Cardiac muscle cell (in vitro differentiated cells and primary cell): ENCODE measurements around the gene PRICKLE1. TPM values are rescaled to one million over a fixed set of nuclear protein-coding genes. Genes with fewer than 3 reads are reported as not detected.

Source experiments
- DNase-seq, 2 donors: peaks; one replicate each; pipeline versions ENCODE4 v3.0.0 to v3.0.0-alpha.2; 2010 to 2017; ENCODE audit warnings: low read depth in 1 of 2, low spot score in 1 of 2
- H3K27ac ChIP-seq: fragments of 200-600 bp; sonication (generic); 2 replicates; pipeline ENCODE4 v1.5.1; 2016
- H3K27me3 ChIP-seq: fragments of 200-600 bp; sonication (generic); 2 replicates; pipeline ENCODE4 v1.6.0; 2016; ENCODE audit warnings: control low read depth
- H3K36me3 ChIP-seq: fragments of 200-600 bp; sonication (generic); 2 replicates; pipeline ENCODE4 v1.5.1; 2016; ENCODE audit warnings: control low read depth
- H3K4me1 ChIP-seq: fragments of 200-600 bp; sonication (generic); 2 replicates; pipeline ENCODE4 v1.8.1; 2017; ENCODE audit warnings: low read depth, mild to moderate bottlenecking, mixed run types
- H3K4me3 ChIP-seq: fragments of 200-600 bp; sonication (generic); 2 replicates; pipeline ENCODE4 v1.5.1; 2016; ENCODE audit warnings: mild to moderate bottlenecking
- H3K9me3 ChIP-seq: fragments of 200-600 bp; sonication (generic); 2 replicates; pipeline ENCODE4 v1.5.1; 2017; ENCODE audit warnings: low read depth, mild to moderate bottlenecking, control low read depth
- polyA plus RNA-seq: library from polyadenylated mRNA; unstranded; fragments of >200 nt; fragmentation: Nextera tagmentation; extraction: Ambion mirVana; gene quantifications from 2 replicates; pipeline ENCODE4 v1.2.1, GENCODE V29; 2016
- total RNA-seq: library from RNA; depleted of rRNA; stranded (reverse); fragments of >200 nt; gene quantifications from 2 replicates; pipeline ENCODE4 v1.2.3, GENCODE V29; 2016
- TF ChIP-seq, protein P1 (sequence below): IDR thresholded peaks from 2 replicates; pipeline ENCODE4 v1.5.1; 2012; ENCODE audit warnings: low read depth, mild to moderate bottlenecking, low read length

The PRICKLE1 gene
- total and polyA plus RNA-seq, 2 experiments from 2014 or later: 71.4 to 105 TPM

DNA sequence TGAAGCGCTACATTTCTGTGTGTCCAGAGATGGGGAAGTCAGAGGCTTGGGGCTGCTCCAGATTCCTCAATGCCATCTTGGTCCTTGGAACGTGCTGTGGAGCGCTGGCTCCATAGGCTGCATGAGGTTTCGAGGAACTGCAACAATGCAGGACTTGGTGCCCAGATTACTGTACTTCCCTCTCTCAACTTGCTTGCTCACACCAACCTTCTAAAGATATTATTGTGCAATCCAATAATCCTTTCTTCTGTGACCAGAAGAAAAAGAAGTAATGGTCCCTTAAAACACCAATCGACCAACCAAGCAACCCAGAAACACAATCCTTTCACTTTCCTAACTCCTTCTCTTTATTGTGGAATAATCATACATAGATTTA, 3.7 kb downstream of the PRICKLE1 start:
- H3K27me3 ChIP-seq: no peaks in the 10 kb centered on the region
- TF ChIP-seq, protein P1, sequence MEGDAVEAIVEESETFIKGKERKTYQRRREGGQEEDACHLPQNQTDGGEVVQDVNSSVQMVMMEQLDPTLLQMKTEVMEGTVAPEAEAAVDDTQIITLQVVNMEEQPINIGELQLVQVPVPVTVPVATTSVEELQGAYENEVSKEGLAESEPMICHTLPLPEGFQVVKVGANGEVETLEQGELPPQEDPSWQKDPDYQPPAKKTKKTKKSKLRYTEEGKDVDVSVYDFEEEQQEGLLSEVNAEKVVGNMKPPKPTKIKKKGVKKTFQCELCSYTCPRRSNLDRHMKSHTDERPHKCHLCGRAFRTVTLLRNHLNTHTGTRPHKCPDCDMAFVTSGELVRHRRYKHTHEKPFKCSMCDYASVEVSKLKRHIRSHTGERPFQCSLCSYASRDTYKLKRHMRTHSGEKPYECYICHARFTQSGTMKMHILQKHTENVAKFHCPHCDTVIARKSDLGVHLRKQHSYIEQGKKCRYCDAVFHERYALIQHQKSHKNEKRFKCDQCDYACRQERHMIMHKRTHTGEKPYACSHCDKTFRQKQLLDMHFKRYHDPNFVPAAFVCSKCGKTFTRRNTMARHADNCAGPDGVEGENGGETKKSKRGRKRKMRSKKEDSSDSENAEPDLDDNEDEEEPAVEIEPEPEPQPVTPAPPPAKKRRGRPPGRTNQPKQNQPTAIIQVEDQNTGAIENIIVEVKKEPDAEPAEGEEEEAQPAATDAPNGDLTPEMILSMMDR: no peak
- H3K27ac ChIP-seq: no peak overlapping the region
- peak overlapping the region; percentile 87 for H3K4me3 ChIP-seq
- no peak for DNase-seq
- no peaks in the 10 kb centered on the region for H3K9me3 ChIP-seq
- H3K4me1 ChIP-seq: peaks cover 52% of the 10 kb centered on the region
- no peaks in the 10 kb centered on the region for H3K36me3 ChIP-seq

GRCh38 chr12:42585154-42585840, 4.2 kb downstream of the PRICKLE1 start:
- Histone ChIP-seq H3K4me3 (peak overlapping the region; percentile 87), H3K27ac (no peak overlapping the region), H3K9me3 (no peaks in the 10 kb centered on the region), H3K27me3 (no peaks in the 10 kb centered on the region), H3K4me1 (peaks cover 51% of the 10 kb centered on the region), H3K36me3 (no peaks in the 10 kb centered on the region)
- TF ChIP-seq, protein P1: no peak
- no peak for DNase-seq

DNA sequence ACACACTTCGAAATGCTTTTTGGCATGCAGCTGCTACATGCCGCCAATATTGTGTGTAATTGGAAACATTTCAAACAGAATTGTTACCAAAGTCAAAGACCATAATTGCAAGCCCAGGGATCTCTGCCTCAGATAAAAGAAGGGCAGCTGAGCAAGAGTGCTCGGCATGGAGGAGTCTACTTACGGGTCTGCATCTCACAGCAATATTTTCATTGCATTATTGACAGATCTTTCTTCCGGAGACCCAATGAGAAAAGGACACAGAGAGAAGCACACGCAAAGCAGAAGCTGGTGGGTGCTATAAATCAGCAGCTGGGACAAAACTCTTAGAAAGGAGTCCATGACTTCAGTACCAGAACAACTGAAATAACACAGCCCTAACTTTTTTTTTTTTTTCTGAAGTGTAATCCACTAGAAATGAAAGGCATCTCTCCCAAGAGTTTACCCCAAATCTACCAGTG, 4.9 kb downstream of the PRICKLE1 start:
- Histone ChIP-seq H3K27me3 (no peaks in the 10 kb centered on the region), H3K27ac (no peak overlapping the region), H3K9me3 (no peaks in the 10 kb centered on the region), H3K4me1 (peaks cover 51% of the 10 kb centered on the region), H3K4me3 (peak overlapping the region; percentile 87), H3K36me3 (no peaks in the 10 kb centered on the region)
- TF ChIP-seq, protein P1: no peak
- DNase-seq: peak in 1 of 2 donors; percentile 35

- Histone ChIP-seq H3K27ac (peak overlapping the region; percentile 49), H3K27me3 (no peaks in the 10 kb centered on the region), H3K36me3 (no peaks in the 10 kb centered on the region), H3K9me3 (no peaks in the 10 kb centered on the region), H3K4me3 (no peak overlapping the region), H3K4me1 (peaks cover 58% of the 10 kb centered on the region)
- TF ChIP-seq, protein P1: no peak
- peak in 1 of 2 donors; percentile 46 for DNase-seq
Observed at GRCh38 chr12:42583016-42583415, 6.5 kb downstream of the PRICKLE1 start.

DNA sequence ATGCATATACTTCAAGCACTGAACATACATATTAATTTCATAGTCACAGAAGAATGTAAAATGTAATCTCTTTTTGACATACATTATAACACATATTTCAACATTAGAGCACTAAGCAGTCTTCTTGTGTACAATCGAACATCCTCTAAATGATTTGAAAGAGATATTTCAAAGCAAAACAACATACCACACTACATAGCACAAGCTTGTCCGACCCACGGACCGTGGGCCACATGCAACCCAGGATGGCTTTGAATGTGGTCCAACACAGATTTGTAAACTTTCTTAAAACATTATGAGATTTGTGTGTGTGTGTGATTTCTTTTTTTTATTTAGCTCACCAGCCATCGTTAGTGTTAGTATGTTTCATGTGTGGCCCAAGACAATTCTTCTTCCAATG, 7.0 kb downstream of the PRICKLE1 start:
- H3K27me3 ChIP-seq: no peaks in the 10 kb centered on the region
- H3K4me3 ChIP-seq: no peak overlapping the region
- DNase-seq: no peak
- TF ChIP-seq, protein P1: no peak
- H3K9me3 ChIP-seq: no peaks in the 10 kb centered on the region
- H3K27ac ChIP-seq: peak overlapping the region; percentile 18
- peaks cover 59% of the 10 kb centered on the region for H3K4me1 ChIP-seq
- H3K36me3 ChIP-seq: no peaks in the 10 kb centered on the region
